Measurements from ENCODE around the gene CST7. TPM values are rescaled to one million over a fixed set of nuclear protein-coding genes. Genes with fewer than 3 reads are reported as not detected.
A peak's percentile ranks its signal among the peaks of the same experiment; 100 is the strongest.

Gene CST7
- polyA plus RNA-seq, 6 donors from 2014 or later: 0.65 to 4.6 (median 2.7) TPM

DNA sequence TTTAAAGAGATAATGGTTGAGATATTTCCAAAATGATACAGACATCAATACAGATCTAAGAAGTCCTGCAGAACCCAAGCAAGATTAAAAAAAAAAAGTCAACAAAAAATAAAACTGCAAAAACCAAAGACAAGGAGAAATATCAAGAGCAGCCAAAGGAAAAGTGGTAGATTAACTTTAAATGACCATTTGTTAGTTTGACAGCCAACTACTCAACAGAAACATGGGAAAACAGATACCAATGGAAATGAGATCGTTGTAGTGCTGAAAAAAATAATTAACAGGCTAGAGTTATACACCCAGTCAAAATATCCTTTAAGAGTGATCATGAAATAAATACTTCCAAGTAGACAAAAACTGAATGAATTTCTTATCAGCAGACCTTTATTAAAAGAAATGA, 53.9 kb downstream of the CST7 start:
- DNase-seq: no peak
- H3K4me3 Mint-ChIP-seq: no peak overlapping the region
- no peak for ATAC-seq (ENCODE audit: low read depth in 2 of 2)
- no peaks in the 10 kb centered on the region for H3K27me3 Mint-ChIP-seq
- peaks cover 0 to 4% (median 0%) of the 10 kb centered on the region in 3 donors for H3K4me1 Mint-ChIP-seq
- H3K9me3 Mint-ChIP-seq: peaks cover 0 to 2% (median 0%) of the 10 kb centered on the region in 7 donors
- peaks cover 21 to 31% of the 10 kb centered on the region in 2 donors for H3K36me3 Mint-ChIP-seq
- peak overlapping the region in 1 of 6 donors; percentile 7 for H3K27ac Mint-ChIP-seq

GRCh38 chr20:25005220-25005619, 56.2 kb downstream of the CST7 start:
- Mint-ChIP-seq H3K27ac (peak overlapping the region in 1 of 6 donors; percentile 76), H3K4me1 (peaks cover 0 to 4% (median 0%) of the 10 kb centered on the region in 3 donors), H3K36me3 (peaks cover 28 to 38% of the 10 kb centered on the region in 2 donors), H3K9me3 (peaks cover 0 to 2% (median 0%) of the 10 kb centered on the region in 7 donors), H3K27me3 (no peaks in the 10 kb centered on the region), H3K4me3 (peak overlapping the region in 1 of 8 donors; percentile 58)
- DNase-seq (no peak), ATAC-seq (ENCODE audit: low read depth in 2 of 2) (no peak)

DNA sequence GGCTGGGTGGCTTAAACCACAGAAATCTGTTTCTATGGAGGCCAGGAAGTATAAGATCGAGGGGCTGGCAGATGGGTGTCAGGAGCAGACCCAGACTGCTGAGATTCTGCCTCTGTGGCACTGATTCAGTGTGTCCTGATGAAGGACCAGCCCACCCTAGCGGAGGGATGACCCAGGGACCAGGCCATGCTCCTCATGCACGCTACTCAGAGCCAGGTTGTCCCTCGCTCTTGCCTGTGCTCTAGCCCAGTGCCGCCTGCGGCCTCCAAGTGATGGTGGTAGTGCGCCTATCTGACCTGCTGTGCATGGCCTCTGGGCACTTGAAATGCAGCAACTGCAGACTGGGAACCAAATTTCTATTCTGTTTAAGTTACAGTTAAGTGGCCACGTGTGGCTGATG, 56.6 kb downstream of the CST7 start:
- ATAC-seq (ENCODE audit: low read depth in 2 of 2): no peak
- DNase-seq: no peak
- Mint-ChIP-seq H3K4me3 (peak overlapping the region in 1 of 8 donors; percentile 58), H3K27me3 (no peaks in the 10 kb centered on the region), H3K27ac (peak overlapping the region in 1 of 6 donors; percentile 52), H3K4me1 (peaks cover 0 to 5% (median 0%) of the 10 kb centered on the region in 3 donors), H3K9me3 (peaks cover 0 to 2% (median 0%) of the 10 kb centered on the region in 7 donors), H3K36me3 (peaks cover 32 to 42% of the 10 kb centered on the region in 2 donors)

DNA sequence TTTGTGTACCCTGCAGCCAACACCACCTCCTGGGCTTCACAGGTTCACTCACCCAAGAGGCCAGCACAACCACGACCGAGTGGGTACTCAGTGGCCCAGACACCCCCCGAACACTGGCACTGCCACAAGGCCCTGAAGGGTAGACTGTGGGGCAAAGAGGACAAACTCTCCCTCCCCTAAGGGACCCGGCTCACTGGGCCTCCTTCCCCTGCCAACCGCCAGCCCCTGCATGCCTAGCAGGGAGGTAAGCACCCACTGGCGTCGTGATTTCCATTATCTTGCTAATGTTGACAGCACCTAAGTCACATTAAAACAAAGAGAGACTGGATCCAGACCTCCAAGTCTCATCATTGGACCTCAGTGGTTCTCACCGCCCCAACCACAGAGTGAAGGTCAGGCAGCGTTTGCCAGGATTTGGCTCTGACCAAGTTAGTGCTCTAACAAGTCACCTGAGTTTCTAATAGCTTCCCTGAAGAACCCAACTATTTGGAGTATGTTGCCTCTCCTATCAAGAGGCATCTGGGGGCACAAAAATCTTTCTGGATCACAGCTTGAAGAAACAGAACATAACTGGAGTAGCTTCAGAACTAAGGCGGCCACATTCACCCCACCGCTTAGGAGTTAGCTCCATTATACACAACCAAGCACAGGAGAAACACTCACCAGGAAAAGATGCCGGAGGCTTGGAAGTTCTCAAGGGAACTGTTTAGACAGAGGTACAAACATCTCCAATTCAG, 57.5 kb downstream of the CST7 start:
- H3K27me3 Mint-ChIP-seq: no peaks in the 10 kb centered on the region
- peaks cover 0 to 2% (median 0%) of the 10 kb centered on the region in 7 donors for H3K9me3 Mint-ChIP-seq
- peaks cover 0 to 5% (median 0%) of the 10 kb centered on the region in 3 donors for H3K4me1 Mint-ChIP-seq
- H3K36me3 Mint-ChIP-seq: peaks cover 35 to 47% of the 10 kb centered on the region in 2 donors
- H3K27ac Mint-ChIP-seq: peak overlapping the region in 1 of 6 donors; percentile 69
- no peak for DNase-seq
- no peak overlapping the region for H3K4me3 Mint-ChIP-seq
- no peak for ATAC-seq (ENCODE audit: low read depth in 2 of 2)

GRCh38 chr20:25007491-25008305, 58.6 kb downstream of the CST7 start:
- no peak for DNase-seq
- no peak for ATAC-seq (ENCODE audit: low read depth in 2 of 2)
- no peaks in the 10 kb centered on the region for H3K27me3 Mint-ChIP-seq
- peaks cover 0 to 5% (median 0%) of the 10 kb centered on the region in 3 donors for H3K4me1 Mint-ChIP-seq
- peaks cover 31 to 43% of the 10 kb centered on the region in 2 donors for H3K36me3 Mint-ChIP-seq
- H3K9me3 Mint-ChIP-seq: no peaks in the 10 kb centered on the region
- peak overlapping the region in 2 of 6 donors; percentile 38 to 74 for H3K27ac Mint-ChIP-seq
- H3K4me3 Mint-ChIP-seq: no peak overlapping the region

DNA sequence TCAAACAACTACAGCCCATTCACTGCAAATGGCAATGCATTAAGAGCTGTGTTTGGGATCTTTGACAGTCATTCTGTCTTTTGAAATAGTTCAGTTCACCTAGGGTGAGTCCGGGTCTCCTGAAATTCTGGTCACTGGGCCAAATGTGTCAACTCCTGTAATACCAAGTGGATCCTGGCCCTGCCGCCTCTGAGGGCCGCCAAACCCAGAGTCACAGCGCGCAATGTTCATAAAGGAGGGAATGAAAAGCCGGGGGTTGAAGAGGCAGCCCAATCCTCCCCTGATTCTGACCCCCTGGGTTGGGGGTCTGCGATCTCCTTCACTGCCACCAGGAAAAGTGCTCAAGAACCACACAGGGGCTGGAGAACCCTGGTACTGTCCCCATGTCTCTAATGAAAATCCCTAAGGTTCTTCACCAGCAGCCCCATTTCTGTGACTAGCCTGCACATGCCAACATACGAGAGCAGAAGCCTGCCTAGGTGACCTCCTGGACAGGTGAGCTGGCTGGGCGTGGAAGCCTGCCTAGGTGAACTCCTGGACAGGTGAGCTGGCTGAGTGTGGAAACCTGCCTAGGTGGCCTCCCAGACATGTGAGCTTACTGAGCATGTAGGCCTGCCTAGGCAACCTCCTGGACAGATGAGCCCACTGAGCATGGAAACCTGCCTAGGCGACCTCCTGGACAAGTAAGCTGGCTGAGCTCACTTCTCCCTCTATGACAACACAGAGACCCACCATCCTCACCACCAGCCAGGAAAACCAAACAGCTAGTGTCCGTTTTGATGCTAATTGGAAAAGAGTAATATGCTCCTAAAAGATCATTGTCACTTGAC, 59.5 kb downstream of the CST7 start:
- Mint-ChIP-seq H3K4me1 (peaks cover 0 to 5% (median 0%) of the 10 kb centered on the region in 3 donors), H3K27me3 (no peaks in the 10 kb centered on the region), H3K4me3 (no peak overlapping the region), H3K9me3 (no peaks in the 10 kb centered on the region), H3K36me3 (peaks cover 23 to 36% of the 10 kb centered on the region in 2 donors), H3K27ac (no peak overlapping the region)
- DNase-seq (no peak), ATAC-seq (ENCODE audit: low read depth in 2 of 2) (no peak)

Other genes with a start within 250 kb of the CST7 start
- gene APMAP, start 43.5 kb downstream of the CST7 start, polyA plus RNA-seq (ENCODE audit: low read depth in 6 of 6): 10 to 100 TPM; 41.4 to 71.6 (median 48.7) TPM
- gene ACSS1, start 108.9 kb downstream of the CST7 start, polyA plus RNA-seq (ENCODE audit: low read depth in 6 of 6): 100 to 1,000 TPM in 2 of 6 donors, 10 to 100 TPM in 4; 84.6 to 115 (median 92.8) TPM
- gene VSX1, start 132.9 kb downstream of the CST7 start, polyA plus RNA-seq (ENCODE audit: low read depth in 6 of 6): not detected
- gene ENTPD6, start 246.4 kb downstream of the CST7 start, polyA plus RNA-seq (ENCODE audit: low read depth in 6 of 6): 10 to 100 TPM; 21.1 to 32.5 (median 24.4) TPM

Data from naive B cell (primary cell).